ENCODE results near the gene HEXB. TPM values are rescaled to one million over a fixed set of nuclear protein-coding genes. Genes with fewer than 3 reads are reported as not detected.

Gene HEXB
- total and polyA plus RNA-seq, 2 of the 13 experiments (the other 11 are each of a cell fraction or from before 2014, with no cell fraction given), result 100 to 104 TPM

DNA sequence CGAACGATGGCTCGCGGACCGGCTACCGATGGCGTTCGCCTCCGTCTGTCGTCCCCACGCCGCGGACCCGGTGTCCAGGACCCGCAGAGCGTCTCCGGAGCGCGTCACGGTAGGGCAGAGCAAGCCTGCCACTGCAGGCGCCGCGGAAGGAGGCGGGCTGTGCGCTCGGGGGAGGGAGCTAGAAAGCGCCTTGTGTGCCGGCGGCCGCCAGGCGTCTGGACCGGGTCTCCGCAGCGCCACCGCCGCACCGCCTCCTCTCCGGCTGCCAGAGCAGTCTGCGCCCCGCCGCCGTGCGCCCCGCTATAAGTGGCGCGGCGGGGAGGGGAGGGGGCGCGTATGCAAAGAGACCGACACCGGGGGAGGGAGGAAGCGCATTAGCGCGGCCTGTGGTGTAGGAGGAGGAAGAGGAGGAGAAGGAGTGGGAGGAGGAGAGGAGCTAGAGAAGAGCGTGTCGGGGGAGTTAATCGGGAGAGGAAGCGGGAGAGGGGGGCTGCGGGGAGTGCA, 44.5 kb upstream of the HEXB start, which contains the start of gene ENC1 (continued):
- TF ChIP-seq HNRNPK (IDR thresholded peaks at IDR 0.05; ENCODE audit: low read depth, low read length, poor library complexity, severe bottlenecking) (peak; percentile 93), MAFK (conservative IDR thresholded peaks at IDR 0.05 in 1 of 2, IDR thresholded peaks at IDR 0.05 in 1 of 2; ENCODE audit: low read length in 2 of 2) (no peak), ZKSCAN1 (IDR thresholded peaks at IDR 0.05; ENCODE audit: low read length) (no peak), SMYD3 (CRISPR knock-in tag; IDR thresholded peaks at IDR 0.05) (no peak), ZNF501 (CRISPR knock-in tag; IDR thresholded peaks at IDR 0.05) (peak; percentile 12; the same call in 1 of the 2 replicates), SYNCRIP (IDR thresholded peaks at IDR 0.05; ENCODE audit: insufficient read depth, low read depth, low read length) (no peak), ZNF644 (CRISPR knock-in tag; IDR thresholded peaks at IDR 0.05; ENCODE audit: low read depth) (no peak), YEATS4 (CRISPR knock-in tag; IDR thresholded peaks at IDR 0.05; ENCODE audit: borderline replicate concordance) (no peak), RFXAP (CRISPR knock-in tag; IDR thresholded peaks at IDR 0.05; ENCODE audit: borderline replicate concordance) (peak; percentile 69; the same call in 1 of the 2 replicates), ZNF777 (CRISPR knock-in tag; IDR thresholded peaks at IDR 0.05) (peak; percentile 25; the same call in 1 of the 2 replicates), ZFYVE20 (CRISPR knock-in tag; IDR thresholded peaks at IDR 0.05; ENCODE audit: borderline replicate concordance, low read depth) (no peak), ZNF607 (CRISPR knock-in tag; IDR thresholded peaks at IDR 0.05; ENCODE audit: borderline replicate concordance) (peak; percentile 92), KLF11 (CRISPR knock-in tag; IDR thresholded peaks at IDR 0.05) (0 out of 2 replicates have a peak, but pooled peaks have one; percentile 20), HNF4A (CRISPR knock-in tag; IDR thresholded peaks at IDR 0.05) (no peak), ZKSCAN8 (CRISPR knock-in tag; IDR thresholded peaks at IDR 0.05; ENCODE audit: borderline replicate concordance) (peak; percentile 89), ZFP62 (CRISPR knock-in tag; IDR thresholded peaks at IDR 0.05) (no peak), NRL (CRISPR knock-in tag; IDR thresholded peaks at IDR 0.05; ENCODE audit: borderline replicate concordance) (no peak)
- TF ChIP-seq, protein P1, sequence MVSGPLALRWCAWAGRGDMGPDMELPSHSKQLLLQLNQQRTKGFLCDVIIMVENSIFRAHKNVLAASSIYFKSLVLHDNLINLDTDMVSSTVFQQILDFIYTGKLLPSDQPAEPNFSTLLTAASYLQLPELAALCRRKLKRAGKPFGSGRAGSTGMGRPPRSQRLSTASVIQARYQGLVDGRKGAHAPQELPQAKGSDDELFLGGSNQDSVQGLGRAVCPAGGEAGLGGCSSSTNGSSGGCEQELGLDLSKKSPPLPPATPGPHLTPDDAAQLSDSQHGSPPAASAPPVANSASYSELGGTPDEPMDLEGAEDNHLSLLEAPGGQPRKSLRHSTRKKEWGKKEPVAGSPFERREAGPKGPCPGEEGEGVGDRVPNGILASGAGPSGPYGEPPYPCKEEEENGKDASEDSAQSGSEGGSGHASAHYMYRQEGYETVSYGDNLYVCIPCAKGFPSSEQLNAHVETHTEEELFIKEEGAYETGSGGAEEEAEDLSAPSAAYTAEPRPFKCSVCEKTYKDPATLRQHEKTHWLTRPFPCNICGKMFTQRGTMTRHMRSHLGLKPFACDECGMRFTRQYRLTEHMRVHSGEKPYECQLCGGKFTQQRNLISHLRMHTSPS (CRISPR knock-in tag; IDR thresholded peaks at IDR 0.05; ENCODE audit: low read depth), result no peak
- TF ChIP-seq, protein P2, sequence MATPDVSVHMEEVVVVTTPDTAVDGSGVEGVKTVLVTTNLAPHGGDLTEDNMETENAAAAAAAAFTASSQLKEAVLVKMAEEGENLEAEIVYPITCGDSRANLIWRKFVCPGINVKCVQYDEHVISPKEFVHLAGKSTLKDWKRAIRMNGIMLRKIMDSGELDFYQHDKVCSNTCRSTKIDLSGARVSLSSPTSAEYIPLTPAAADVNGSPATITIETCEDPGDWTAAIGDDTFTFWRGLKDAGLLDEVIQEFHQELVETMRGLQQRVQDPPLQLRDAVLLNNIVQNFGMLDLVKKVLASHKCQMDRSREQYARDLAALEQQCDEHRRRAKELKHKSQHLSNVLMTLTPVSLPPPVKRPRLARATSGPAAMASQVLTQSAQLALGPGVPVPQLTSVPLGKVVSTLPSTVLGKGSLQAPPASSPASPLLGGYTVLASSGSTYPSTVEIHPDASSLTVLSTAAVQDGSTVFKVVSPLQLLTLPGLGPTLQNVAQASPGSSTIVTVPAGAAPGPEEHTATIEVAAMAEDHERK (CRISPR knock-in tag; IDR thresholded peaks at IDR 0.05; ENCODE audit: low read depth), result peak; percentile 66
- TF ChIP-seq, protein P3, sequence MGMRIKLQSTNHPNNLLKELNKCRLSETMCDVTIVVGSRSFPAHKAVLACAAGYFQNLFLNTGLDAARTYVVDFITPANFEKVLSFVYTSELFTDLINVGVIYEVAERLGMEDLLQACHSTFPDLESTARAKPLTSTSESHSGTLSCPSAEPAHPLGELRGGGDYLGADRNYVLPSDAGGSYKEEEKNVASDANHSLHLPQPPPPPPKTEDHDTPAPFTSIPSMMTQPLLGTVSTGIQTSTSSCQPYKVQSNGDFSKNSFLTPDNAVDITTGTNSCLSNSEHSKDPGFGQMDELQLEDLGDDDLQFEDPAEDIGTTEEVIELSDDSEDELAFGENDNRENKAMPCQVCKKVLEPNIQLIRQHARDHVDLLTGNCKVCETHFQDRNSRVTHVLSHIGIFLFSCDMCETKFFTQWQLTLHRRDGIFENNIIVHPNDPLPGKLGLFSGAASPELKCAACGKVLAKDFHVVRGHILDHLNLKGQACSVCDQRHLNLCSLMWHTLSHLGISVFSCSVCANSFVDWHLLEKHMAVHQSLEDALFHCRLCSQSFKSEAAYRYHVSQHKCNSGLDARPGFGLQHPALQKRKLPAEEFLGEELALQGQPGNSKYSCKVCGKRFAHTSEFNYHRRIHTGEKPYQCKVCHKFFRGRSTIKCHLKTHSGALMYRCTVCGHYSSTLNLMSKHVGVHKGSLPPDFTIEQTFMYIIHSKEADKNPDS (CRISPR knock-in tag; IDR thresholded peaks at IDR 0.05), result 0 out of 2 replicates have a peak, but pooled peaks have one; percentile 59
- TF ChIP-seq, protein P4, sequence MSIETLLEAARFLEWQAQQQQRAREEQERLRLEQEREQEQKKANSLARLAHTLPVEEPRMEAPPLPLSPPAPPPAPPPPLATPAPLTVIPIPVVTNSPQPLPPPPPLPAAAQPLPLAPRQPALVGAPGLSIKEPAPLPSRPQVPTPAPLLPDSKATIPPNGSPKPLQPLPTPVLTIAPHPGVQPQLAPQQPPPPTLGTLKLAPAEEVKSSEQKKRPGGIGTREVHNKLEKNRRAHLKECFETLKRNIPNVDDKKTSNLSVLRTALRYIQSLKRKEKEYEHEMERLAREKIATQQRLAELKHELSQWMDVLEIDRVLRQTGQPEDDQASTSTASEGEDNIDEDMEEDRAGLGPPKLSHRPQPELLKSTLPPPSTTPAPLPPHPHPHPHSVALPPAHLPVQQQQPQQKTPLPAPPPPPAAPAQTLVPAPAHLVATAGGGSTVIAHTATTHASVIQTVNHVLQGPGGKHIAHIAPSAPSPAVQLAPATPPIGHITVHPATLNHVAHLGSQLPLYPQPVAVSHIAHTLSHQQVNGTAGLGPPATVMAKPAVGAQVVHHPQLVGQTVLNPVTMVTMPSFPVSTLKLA (IDR thresholded peaks at IDR 0.05), result no peak

Data from HepG2 (cell line).